NAMALWA (cell line): Measurements from ENCODE around the gene RPS17.
"Not testable (repeated sequence)": the region's sequence is repeated elsewhere in the genome, so short reads cannot be mapped to it uniquely, and the experiment has no call there.

ENCODE experiments used
- DNase-seq: peaks from one replicate; pipeline ENCODE4 v3.0.0-alpha.2; 2015; ENCODE audit warnings: low spot score

The RPS17 gene

DNA sequence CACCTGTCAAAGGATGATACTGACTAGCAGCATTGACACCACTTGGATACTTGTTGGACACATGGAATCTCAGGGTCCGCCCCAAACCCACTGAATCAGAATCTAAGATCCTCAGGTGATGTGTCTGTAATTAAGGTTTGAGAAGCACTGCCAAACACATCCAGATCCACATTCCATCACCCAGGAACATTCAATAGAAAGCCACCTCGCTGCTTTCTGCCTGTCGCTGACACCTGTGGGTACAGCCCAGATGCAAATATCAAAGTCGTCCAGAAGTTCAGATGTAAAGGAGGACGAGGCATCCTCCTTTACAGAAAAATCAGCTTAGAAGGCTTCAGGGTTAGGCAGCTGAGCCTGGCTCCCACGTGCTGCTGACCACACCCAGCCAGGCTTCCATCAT, 5.2 kb upstream of the RPS17 start:
- no peak for DNase-seq

DNA sequence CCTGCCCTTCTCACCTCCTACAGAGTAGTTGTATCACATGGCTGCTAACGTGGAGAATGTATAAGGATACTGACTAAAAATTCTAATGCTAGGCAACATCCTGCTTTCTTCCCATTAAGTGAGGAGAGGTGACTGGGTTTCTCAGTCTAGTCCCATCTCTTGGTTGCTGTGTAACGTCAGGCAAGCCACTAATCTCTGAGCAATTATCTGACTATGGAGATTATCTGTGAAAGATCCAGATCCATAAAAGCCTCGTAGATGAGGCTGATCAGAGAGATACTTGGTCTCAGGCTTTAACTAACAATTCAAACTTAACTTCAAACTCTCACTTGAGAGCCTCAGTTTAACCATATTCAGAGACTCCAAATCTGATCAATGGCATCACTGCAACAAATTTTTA, 4.7 kb upstream of the RPS17 start:
- DNase-seq, result no peak

DNA sequence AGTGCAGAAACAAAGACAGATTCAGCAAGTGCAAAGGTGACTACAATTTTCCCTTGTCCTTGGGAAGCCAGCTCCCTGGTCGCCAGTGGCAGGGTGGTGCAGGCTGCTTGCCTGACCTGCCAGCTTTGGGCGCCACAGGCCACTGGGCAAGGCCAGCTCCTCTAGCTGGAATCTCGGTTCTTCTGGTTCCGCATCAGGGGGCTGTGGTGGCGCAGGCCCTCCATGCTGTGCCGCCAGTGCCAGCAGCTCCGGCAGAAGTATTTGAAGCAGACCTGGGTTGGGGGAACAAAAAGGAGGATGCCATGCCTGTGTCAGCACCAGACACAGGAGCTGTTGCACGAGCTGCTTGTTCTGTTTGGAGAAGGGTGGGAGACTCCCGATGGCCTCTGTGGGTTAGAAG, 4.2 kb upstream of the RPS17 start:
- no peak for DNase-seq

DNA sequence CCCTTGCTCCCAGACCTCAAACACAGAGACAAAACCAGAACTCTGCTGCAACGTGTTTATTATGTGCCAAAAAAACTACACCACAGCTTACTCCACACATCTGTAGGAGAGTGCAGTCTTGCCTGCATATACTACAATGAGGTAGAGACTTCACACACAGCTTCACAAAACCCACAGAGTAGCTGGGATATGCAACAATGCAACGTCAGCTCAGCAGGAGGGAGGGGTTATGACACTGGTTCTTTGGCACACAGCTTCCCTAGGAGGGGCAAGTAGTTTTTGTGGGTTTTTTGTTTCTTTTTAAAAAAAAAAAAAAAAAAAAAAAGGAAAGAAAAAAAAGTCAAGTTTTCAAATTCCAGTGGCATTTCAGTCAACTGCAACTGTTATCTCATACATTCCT, 2.9 kb upstream of the RPS17 start:
- DNase-seq, result peak; percentile 11

DNA sequence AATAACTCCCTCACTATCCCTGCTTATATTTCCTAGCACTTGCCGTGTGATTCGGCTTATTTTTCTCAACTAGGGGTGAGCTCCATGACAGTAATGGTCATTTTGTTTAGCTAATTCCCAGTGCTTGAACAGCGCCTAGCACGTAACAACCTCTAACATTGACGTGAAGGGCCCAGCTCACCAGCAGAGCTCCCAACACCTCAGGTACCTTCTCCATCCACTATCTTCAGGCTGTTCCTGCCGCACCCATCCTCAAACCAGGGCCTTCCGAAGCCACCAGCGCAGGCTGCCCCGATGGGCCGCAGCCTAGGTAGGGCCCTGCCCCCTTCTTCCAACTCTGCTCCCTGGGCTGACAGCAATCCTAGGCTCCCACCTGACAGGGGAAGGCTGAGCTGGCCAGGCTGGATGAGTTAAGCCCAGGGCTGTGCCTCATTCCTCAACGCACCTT, 751 bp upstream of the RPS17 start:
- no peak for DNase-seq

DNA sequence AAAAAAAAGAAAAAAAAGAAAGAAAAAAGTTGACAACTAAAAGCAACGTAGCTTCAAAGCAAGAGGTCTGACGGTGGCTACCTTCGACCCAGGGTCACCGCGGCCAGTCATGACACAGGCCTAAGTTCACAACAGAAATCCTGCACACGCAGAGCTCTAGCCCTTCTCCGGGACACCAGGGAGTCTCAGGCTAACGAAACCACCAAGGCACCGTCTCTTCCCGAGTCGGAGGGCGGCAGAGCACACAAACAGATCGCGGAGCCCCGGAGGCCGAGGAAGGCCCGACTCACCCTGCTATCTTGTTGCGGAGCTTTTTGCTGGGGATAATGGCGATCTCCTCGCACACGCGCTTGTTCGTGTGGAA, 584 bp downstream of the RPS17 start:
- DNase-seq, result peak; percentile 39

DNA sequence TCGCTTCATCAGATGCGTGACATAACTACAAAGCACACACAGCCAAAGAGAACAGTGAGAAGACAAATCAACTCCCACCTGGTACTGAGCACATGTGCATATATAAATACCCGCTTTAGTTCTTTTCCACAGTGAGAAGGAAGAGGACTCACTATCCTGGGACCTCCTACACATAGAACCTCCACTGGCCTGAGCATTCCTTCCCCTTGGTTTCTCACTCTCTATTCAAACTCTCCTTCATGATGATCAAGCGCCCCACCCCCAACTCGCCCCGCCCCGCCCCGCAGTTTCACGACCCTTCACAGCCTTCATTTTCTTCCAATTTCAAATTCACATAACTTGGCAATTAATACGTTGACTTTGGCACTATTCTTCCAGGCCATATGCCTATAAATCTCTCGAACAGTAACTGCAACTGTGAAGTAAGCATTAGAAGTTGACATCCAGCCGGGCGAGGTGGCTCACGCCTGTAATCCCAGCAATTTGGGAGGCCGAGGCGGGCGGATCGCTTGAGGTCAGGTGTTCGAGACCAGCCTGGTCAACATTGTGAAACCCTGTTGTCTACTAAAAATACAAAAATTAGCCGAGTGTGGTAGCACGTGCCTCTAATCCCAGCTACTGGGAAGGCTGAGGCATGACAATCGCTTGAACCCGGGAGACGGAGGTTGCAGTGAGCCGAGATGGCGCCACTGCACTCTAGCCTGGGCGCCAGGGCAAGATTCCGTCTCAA, 1.1 kb downstream of the RPS17 start:
- peak; percentile 19 for DNase-seq

DNA sequence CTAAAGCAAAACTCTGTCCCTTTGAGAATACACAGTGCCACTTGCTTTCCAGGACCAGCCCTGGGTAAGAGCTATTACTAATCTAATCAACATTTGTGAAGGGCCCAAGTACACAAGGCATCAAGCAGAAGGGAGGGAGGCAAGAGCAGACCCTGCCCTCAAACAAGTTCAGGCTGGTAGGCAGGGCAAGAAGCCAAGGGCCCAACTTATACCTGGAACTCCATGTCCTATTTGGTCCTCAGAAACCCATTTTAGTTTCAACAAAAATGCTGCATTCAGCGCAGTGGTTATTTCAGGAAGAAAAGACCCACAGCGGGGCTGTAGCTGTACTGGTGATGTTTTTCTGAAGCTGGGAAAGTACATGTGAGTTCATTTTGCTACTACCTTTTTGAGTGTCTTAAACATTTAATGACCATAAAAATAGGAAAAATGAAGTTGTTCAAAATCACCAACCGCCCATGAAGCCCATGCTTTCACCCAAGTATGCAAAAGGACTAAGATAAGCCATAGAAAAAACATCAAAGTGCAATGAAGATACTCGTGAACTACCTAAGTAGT, 2.8 kb downstream of the RPS17 start:
- DNase-seq, result peak; percentile 15

DNA sequence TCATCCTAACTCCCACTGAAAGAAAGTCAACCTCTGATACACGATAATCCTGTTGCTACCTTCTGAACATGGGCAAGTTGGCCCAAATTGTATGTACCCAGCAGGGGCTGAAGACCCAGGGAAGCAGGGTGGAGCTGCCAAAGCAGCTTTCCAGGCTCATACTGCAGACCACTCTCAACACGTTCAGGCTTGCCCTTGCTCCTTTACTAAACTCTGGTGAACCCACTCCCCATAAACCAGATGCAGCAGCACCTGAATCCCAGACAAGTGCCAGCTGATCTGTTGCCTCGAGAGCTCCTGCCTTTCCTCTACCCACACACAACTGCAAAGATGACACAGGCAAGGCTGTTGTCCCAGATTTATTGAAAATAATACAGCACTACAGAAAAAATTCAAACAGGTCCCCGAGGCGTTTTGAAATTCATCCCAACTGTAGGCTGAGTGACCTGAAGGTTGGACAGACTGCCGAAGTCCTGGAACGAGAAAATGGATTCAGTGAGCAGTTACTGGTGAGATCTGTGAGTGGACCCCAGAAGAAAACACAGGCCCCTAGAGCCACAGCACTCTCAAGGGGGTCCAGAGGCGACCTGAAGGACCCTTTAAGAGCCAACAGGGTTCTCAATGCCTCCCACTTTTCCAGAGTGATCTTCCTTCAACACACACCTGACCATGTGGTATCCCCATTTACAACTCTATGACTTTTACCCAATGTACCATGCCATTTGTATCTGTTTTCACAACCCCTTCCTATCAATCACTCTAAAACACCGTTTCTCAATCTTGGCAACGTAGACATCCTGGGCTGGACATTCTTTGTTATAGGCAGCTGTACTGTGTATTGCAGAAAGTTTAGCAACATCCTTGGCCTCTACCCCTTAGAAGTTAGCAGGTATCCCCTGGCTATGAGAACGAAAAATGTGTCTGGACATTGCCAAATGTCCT, 3.6 kb downstream of the RPS17 start:
- peak; percentile 21 for DNase-seq

DNA sequence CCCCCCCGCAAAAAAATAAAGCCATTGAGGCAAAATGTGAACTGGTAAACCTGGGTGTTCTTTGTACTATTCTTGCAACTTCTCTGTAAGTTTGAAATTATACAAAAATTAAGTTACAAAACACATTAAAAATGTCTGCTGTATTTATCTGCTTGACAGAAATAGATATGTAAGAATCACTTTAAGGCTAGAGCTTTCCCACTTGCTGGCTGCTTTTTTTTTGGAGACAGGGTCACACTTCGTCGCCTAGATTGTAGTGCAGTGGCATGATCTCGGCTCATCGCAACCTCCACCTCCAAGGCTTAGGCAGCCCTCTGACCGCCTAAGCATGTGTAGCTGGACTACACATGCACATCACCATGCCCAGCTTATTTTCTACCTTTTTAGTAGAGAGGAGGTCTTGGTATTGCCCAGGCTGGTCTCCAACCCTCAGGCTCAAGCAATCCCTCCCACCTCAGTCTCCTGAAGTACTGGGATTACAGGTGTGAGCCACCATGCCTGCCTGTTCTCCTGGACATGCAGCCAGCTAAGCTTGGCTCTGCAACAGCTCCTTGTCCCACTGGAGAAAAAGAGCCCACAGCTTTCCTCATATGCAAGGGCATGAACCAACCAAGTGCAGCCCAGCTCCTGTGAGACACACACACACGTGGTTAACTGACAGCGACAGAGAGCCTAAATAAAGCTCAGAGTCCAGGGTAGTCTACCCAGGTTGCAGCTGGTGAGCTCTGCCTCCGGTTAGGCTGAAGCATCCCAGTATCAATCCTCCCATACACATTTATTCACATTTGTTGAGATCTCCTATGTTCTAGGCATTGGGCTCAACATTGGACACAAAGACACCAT, 4.5 kb downstream of the RPS17 start:
- DNase-seq, result peak; percentile 50

DNA sequence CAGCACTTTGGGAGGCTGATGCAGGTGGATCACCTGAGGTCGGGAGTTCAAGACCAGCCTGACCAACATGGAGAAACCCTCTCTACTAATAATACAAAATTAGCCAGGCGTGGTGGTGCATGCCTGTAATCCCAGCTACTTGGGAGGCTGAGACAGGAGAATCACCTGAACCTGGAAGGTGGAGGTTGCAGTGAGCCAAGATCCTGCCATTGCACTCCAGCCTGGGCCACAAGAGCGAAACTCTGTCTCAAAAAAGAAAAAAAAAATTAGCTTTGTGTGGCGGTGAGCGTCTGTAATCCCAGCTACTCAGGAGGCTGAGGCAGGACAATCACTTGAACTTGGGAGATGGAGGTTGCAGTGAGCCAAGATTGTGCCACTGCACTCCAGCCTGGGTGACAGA, 5.1 kb downstream of the RPS17 start:
- not testable (repeated sequence) for DNase-seq

DNA sequence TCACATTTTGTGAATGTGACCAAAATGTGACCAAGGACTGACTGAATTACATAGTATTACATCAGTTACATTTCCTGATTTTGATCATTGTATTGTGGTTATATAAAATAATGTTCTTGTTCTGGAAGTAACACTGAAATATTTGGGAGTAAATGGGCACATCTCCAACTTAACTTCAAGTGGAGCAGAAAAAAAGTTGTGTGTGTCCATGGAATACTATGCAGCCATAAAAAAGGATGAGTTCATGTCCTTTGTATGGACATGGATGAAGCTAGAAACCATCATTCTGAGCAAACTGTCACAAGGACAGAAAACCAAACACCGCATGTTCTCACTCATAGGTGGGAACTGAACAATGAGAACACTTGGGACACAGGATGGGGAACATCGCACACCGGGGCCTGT, 5.8 kb downstream of the RPS17 start:
- peak; percentile 19 for DNase-seq

DNA sequence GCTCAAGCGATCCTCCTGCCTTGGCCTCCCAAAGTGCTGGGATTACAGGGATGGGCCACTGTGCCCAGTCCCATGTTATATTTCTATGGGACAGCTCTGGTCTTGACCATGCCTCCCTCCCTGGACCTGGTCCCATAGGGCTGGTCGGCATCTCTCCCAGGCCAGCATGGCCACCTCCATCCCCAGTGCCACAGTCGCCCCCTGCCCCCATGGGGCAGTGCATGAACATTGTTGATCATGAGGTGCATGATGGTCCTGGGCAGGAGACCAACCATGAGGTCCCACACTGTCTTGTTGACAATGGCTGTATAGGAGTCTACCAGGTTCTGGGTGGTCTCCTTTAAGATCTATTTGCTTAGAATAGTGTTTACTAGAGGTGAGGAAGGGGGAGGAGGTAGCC, 6.5 kb downstream of the RPS17 start:
- peak; percentile 22 for DNase-seq

DNA sequence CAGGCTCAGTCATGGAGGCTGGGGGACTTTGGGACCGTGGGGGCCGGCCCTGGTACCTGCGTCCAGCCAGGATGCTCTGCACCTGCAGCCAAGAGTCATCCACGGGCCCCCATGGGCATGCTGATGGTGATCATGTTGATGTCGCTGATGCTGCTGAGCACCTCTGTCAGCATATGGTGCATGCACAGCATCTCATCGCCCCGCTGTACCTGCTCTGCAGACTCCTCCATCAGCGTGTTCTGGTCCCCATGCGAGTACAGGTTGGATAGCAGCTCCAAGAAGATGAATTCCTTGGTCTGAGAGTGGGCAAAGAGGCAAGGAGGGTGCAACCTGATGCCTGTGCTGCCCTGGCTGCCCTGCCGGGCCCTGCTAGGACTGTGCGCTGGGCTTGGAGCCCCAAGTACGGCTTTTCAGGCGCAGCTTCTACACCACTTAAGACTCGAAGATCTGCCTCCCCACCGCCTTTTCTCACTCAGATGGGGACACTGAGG, 7.2 kb downstream of the RPS17 start:
- DNase-seq, result peak; percentile 16

DNA sequence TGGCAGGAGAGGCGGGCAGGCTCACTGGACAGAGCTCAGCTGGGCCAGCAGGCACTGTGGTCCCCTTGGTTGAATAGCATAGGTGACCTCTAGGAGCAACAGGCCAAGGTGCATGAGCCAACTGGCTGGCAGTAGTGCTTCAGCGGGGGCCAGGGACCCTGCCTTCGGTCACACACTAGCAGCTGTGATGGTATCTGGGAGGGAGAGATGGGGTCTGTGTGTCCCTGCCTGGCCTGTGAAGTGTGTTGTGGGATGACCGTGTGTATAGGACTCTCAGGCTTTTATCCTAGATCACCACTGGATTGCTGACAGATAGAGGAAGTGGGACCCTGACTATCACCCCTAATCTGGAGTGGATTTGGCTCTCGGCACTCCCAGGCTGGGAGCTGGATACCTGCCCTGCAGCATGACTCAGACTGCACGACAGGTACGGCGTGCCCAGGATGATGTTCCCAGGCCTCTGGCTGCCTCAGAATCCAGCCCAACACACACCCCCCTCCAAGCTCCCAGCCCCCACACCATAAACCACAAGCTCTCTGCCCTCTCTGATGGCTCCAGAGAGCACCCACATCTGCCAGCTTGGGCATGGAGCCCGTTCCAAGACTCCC, 7.8 kb downstream of the RPS17 start:
- no peak for DNase-seq

DNA sequence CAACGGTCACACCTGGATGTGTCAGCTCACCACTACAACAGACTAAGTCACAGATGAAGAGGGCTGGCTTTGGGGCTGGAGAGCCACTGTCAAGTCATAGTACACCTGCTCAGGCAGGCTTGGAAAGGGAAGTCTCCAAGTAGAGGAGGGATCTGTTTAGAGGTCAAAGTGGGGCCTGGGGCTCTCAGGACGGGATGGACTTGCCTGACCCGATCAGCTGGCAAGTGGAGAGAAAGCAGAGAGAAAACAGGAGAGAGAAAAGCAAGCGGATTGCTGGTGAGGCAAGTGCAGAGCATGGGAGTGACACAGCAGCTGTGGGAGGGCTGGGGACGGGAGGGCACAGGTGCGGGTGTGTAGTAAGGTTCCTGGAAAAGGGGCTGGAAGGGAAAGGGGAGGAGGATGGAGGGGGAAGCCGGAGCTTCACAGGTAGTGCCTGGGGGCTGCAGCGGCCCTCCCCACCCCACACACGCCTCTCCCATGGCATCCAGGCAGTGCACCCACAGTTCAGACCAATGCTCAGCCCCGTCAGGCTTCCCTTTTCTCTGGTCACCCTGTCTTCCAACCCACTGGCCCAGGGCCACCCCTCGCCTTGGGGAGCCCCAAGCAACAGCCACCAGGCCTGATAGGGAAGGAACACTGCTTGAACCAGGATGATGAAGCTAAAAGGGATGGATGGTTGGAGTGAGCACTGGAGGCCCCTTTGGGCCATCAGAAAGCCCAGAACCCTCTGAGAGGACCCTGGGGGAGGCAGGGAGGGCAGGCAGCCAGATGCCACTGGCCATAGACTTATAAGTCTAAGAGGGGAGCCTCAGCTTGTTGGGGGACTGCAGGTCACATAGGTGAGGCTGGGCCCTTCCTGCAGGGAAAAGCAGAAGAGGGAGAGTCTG, 8.5 kb downstream of the RPS17 start:
- no peak for DNase-seq

DNA sequence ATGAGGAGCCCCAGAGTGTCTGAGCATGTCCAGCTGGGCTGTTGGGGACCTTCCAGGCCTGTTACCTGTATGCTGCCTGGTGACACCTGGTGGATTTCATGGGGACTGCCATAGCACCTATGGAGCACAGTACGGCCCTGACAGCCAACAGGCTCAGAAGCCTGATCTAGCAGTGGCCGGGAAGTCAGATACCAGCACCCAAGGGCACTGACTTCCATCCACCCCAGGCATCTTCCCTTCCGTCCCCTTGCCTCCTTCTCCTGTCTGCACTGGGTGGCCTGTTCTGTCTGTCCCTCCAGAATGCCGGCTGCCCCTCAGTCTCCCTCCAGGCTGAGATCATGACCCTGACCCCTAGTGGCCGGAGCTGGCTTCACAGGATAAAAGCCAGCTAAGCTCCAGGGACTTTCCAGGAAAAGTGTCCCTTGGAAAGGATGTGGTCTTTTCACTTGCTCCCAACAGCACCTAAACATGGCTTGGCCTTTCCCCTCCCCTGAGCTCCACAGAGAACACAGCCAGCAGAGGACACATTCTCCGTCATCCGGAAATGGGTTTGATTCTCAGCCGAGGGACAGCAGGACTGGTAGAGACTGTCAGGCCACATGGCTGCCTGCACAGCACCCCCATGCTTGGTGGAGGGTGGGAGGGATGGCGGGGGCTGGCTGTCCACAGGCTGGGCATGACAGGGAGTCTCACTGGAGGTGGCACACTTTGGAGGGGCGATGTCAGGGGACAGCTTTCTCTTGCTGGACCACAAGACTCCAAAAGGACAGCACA, 9.5 kb downstream of the RPS17 start:
- DNase-seq, result peak; percentile 77

DNA sequence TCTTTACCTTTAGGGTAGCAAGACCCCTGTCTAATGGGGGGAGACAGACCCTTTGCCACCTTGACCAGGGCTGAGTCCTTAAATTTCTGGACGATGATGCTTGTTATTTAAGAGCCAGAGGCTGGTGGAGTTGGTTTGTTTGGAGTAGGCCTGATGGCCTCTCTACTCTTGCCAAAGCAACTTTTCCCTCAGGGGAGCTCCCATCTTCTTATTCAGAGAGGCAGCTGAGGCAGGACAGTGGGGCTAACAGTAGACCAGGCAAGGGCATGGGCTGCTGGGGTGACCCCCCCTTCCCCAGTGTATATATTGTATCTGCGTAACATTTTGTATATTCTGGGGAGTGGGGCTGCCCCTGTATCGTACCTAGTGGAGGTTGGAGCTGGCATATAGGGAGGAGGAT, 10.3 kb downstream of the RPS17 start:
- DNase-seq, result no peak

DNA sequence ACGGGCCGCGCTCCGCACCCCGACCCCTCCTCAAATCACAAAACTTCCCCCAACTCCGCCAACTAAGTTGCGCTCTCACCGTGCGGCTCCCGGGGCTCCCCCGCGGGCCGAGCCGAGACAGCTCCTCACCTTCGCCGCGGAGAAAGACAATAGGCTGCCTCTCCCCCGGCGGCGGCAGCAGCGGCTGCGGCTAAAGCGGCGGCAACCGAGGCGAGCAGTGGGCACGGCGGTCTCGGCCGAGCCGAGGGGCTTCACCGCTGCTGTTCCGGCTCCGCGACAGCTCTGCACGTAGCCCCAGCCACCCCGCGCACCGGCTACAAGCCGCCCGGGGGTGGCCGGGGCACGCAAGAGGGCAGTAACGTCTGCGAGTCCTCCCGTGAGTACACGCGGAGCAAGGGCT, 26.7 kb downstream of the RPS17 start:
- not testable (repeated sequence) for DNase-seq

DNA sequence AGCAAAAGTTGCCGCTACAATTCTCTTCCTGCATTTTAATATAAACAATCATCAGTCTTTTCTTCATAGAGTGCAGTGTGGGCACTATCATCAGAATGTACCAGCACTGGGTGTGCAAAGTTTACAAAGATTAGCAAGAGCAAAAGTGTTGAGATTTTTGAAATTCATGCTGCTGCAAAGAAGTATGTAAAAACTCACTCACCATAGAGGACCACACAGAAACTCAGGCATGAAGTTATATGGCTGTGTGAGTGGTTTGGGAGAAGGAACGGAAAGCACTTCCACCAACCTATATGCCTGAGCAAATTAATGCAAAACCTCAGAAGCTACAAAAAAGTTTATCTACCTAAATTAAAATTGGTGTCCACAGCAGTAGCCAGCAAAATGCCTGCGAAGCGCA, 32.6 kb downstream of the RPS17 start:
- DNase-seq, result not testable (repeated sequence)
